ENCODE results near the gene TMEM250.

Gene TMEM250

GRCh38 chr9:136093995-136094881 is 24.4 kb downstream of the TMEM250 start:
- DNase-seq = no peak

GRCh38 chr9:136093346-136093986 is 25.2 kb downstream of the TMEM250 start:
- DNase-seq = no peak

GRCh38 chr9:136092741-136093140 is 25.9 kb downstream of the TMEM250 start:
- DNase-seq = no peak

- no peak for DNase-seq
Observed at GRCh38 chr9:136092353-136092650, 26.4 kb downstream of the TMEM250 start.

- DNase-seq = no peak
Observed at GRCh38 chr9:136091582-136092352, 26.9 kb downstream of the TMEM250 start.

DNA sequence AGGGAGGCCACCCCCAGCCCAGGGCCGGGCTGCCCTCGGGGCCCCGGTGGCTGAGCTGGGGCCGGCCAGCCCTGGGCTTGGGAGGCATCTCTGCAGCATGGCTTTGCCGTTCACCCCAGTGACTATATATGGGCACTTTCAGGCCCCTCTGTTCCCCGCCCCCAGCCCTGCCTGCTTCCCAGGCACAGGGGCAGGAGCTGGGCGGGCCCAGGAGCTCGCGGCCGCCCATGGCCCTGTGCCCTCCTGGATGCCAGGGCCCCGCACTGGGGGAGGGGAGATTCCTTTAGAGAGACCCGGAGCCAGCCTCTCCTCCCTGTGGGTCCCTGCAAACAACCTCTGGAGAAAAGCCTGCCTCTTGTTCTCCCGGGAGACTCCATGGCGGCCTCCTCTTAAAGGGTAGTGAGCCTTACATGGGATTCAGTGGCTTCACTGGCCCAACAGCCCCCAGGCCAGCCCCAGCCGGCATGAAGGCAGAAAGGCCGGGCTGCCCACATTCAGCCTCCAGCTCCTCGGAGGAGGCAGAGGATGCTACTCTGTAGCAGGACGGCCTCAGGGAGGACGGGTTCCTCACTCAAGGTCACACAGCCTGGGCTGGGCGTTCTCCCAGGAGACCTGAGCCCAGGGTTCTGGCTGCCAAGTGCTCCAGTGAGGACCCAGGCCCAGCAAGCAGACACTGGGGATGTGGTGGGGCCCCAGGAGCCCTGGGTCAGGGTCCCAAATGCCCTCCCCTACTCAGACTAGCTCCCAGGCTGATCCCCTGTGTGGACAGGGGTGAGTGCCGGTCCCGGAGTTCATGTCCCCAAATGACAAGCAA is 27.7 kb downstream of the TMEM250 start:
- no peak for DNase-seq

DNA sequence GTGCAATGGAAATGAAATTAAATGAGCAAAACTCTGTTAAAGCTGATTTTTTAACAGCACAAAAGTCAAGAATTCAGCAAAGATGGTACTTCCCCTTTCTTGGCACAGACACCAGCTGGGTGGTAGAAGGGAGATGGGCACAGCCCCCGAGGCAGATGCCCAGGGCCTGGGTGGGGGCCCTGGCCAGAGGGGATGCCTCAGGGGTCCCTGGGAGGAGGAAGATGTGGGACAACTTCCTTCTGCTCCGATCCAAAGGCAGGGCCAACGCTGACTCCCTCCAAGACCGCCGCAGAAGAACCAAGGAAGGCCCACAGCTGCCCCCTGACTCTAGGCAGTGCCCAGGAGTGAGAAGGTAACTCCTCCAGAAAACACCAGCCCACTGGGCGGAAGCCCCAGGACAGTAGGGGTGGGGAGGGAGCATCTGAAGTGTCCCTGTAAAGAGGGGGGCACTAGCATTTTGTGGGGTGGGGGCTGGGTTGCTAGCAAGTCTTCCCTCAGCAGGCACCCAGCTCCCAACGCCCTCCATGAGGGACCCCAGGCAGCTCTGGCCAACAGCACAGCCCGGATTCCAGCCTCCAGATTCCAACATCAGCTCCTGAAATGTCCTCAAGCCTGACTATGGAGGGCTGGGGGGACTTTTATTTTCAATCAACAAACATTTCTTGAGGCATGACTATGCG is 28.5 kb downstream of the TMEM250 start:
- no peak for DNase-seq

DNA sequence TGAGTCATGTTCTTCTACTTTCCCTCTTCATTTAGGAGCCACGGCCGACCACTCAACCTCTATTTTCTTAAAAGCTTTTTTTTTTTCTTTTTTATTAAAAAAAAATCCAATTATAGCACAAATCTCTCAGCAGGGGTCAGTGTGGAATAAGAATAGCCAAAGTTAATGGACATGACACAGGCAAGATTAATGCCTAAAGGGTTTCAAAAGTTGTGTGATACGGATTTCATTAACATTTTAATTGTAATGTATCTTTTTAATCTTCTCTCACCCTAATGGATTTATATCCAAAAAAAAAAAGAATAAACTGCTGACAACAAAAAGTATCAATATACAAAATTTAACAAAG is 29.0 kb downstream of the TMEM250 start:
- no peak for DNase-seq

GRCh38 chr9:136088939-136089696 is 29.6 kb downstream of the TMEM250 start:
- DNase-seq = no peak

DNA sequence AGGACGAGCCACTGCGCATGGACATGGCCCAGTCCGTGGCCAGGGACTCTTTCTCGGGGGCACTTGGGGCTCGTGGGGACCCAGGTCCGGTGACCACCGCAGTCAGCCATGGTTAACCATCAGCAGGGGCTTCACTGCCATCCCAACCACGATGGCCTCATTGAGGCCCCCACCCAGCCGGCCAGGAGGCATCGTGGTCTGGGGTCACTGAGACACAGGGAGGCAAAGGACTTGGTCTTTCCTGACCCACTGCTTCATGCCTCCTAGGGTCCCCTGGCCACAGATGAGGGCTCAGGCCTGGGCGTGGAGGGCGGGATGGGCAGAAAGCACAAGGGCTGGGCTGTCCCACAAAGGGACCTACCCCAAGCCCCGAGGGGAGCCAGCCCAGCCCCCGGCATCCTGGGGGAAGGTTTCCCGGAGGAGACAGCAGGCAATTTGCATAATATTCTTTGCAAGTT is 30.2 kb downstream of the TMEM250 start:
- no peak for DNase-seq

GRCh38 chr9:136087741-136088480 is 30.8 kb downstream of the TMEM250 start:
- DNase-seq = no peak

GRCh38 chr9:136086951-136087740 is 31.5 kb downstream of the TMEM250 start:
- DNase-seq = no peak

DNA sequence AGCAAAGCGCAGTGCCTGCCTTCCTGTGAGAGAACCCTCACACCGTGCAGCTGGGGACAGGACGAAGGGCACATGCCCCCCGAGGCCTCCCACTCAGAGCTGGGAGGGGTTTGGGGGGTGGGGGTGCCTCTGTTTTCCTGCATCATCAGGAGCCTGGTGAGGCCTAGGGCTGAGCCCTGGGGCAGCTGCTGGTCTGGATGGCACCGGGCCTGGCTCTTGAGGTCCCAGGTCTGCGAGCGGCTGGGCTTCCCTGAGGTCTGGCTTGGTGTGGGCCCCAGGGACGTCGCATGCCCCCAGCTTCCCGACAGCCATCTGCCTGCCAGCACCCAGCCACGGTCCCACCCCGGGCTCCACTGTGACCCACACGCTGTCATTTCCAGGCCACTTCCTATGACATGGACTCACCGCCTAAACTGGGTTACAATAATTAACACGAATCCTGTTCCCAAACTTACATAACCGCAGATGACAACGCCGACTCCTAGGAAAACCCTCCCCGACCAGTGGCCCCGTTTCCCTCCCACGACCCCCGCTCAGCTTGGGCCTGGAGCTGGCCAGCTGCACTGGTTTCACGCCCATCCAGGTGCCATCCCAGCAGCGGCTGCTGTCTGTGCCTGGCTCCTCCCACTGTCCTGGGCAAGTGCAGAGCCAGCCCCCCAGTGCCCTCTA is 32.3 kb downstream of the TMEM250 start:
- no peak for DNase-seq

- no peak for DNase-seq
Observed at GRCh38 chr9:136085815-136086212, 32.9 kb downstream of the TMEM250 start.

DNA sequence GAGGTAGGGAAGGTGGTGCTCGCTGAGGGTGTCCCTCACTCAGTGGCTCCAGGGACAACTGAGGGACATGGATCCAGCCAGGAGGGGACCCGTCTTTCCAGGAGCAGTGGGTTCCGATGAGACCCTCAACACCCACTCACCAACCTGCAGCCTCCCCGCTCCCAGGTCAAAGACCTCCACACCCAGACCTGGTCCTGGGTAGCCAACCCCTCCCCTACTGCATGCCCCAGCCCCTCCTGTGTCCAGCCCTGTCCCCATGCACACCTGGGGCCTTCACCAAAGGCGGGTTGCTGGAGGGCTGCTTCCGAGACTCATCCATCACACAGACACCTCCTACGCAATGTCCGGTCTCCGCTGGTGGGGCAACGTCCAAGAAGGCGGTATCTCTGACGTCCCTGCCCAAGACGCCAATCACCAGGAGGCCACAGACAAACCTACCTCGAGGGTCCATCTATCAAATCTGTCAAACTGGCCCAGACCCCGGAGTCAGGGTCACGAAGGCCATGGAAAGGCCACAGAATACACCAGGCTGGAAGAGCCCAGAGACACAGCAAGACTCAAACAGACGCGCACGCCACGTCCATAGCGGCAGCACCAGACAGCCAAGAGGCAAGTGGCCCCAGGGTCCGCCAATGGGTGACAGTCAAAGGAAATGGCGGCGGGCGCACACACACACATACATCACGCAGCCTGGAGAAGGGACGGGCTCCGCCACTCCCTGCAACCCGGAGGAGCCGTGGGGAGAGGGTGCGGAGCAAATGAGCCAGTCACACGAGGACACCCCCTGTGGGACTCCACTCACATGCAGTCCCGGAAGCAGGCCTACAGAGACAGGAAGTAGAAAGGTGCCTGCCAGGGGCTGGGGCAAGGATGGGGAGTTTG is 34.4 kb downstream of the TMEM250 start:
- DNase-seq = no peak

- DNase-seq = no peak
Observed at GRCh38 chr9:136083558-136084062, 35.1 kb downstream of the TMEM250 start.

GRCh38 chr9:136082496-136083361 is 35.9 kb downstream of the TMEM250 start:
- DNase-seq = no peak

Measured in NCI-H1436 (cell line).